ENCODE results near the gene LRRN4.

- TF ChIP-seq EP300 (IDR thresholded peaks at IDR 0.05) (no peak), CTCF (IDR thresholded peaks at IDR 0.05) (no peak), POLR2A (IDR thresholded peaks at IDR 0.05) (no peak), POLR2AphosphoS5 (IDR thresholded peaks at IDR 0.05) (no peak)
These were observed 62.0 kb downstream of the LRRN4 start for GRCh38 chr20:5991623-5992441.

Measured in stomach (tissue), 4 donors.